H1 (cell line): ENCODE data around the gene KRT14. TPM values are rescaled to one million over a fixed set of nuclear protein-coding genes. Genes with fewer than 3 reads are reported as not detected.

Experiments
- GTF2F1 ChIP-seq: IDR thresholded peaks from 2 replicates; pipeline ENCODE4 v1.6.1; 2012; ENCODE audit warnings: low read depth, low read length, improper control_type of control experiment, borderline replicate concordance
- KDM4A ChIP-seq: IDR thresholded peaks from one replicate; pipeline ENCODE4 v1.7.1; 2012; ENCODE audit warnings: low read depth, mild to moderate bottlenecking, moderate library complexity, low read length, inconsistent platforms; ENCODE audit not compliant: severe bottlenecking
- SAP30 ChIP-seq: fragments of 300-600 bp; sonication (generic); IDR thresholded peaks from 2 replicates; pipeline ENCODE4 v1.7.1; 2012; ENCODE audit warnings: low read length, moderate library complexity, mild to moderate bottlenecking, inconsistent platforms; ENCODE audit not compliant: insufficient read depth, insufficient replicate concordance
- SP1 ChIP-seq: IDR thresholded peaks from 2 replicates; pipeline ENCODE4 v1.6.1; 2011; ENCODE audit warnings: low read depth, low read length
- polyA plus RNA-seq, 7 experiments: library from polyadenylated mRNA; depleted of rRNA in 3 of 7; stranded (reverse) in 5 of 7; unstranded in 2 of 7; fragments of >200 nt in 5 of 7; fragments of 200-250 nt in 2 of 7; gene quantifications; 1 replicate in 5 of 7; 2 replicates in 1 of 7; 4 replicates in 1 of 7; pipeline versions ENCODE4 v1.2.1 to v1.2.3, GENCODE V29; 2011 to 2013; ENCODE audit warnings: missing spikeins in 2 of 7, mixed read lengths in 2 of 7
- total RNA-seq: library from RNA; stranded (reverse); fragmentation: NEBNext Ultra II Directional; extraction: Animal tissue kit (Norgen Biotek cat#: 25700); gene quantifications from 2 replicates; pipeline ENCODE4 v1.2.1, GENCODE V29; 2021

Gene KRT14
- total and polyA plus RNA-seq, 2 of the 8 experiments (the other 6 are each of a cell fraction or from before 2014, with no cell fraction given) = 0.35 TPM; not detected in 1

DNA sequence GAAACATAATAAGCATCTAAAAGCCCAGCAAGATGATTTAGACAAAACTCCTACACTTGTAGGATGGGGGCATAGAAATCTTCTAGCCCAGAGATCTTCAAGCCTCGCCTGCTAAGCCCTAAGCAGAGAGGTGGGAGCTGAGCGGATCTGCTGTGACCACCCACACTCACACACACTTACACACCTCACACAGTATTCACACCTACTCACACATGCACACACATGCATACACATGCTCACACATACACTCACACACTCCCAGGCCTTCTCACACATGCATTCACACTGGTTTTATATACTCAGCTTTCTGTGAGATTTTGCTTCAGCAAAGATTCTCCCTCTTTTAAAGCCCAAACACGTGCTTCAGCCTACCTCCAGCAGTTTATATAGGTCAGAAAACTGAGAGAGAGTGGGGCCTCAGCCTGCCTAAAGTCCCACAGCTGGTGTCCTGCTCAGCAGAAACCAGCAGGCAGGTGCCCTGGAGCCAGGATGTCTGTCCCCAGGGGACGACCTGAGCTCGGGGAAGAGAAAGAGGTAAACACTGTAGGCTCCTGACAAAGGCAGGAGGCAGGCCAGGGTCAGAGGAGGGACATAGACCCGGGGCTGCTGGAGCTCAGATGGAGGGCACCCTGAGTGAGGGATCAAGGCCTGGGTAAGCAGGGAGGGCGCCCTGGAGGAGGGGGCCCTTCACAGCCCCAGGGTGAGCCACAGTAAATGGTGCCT, 46.6 kb downstream of the KRT14 start (continued):
- TF ChIP-seq KDM4A (no peak), SAP30 (no peak), GTF2F1 (no peak), SP1 (no peak)
